HL-60 (cell line): ENCODE measurements around the gene DENND1A.

Source experiments
- GABPA ChIP-seq: IDR thresholded peaks from 2 replicates; pipeline ENCODE4 v1.6.1; 2012; ENCODE audit warnings: low read depth
- POLR2AphosphoS5 ChIP-seq: IDR thresholded peaks from 2 replicates; pipeline ENCODE4 v1.6.1; 2012; ENCODE audit warnings: low read depth
- SPI1 ChIP-seq: IDR thresholded peaks from 2 replicates; pipeline ENCODE4 v1.6.1; 2012; ENCODE audit warnings: low read depth, mild to moderate bottlenecking, borderline replicate concordance
- TF ChIP-seq, protein P1 (sequence below): IDR thresholded peaks from one replicate; pipeline ENCODE4 v1.5.1; 2011; ENCODE audit warnings: low read length, control low read depth, inconsistent platforms; ENCODE audit not compliant: insufficient read depth

DNA sequence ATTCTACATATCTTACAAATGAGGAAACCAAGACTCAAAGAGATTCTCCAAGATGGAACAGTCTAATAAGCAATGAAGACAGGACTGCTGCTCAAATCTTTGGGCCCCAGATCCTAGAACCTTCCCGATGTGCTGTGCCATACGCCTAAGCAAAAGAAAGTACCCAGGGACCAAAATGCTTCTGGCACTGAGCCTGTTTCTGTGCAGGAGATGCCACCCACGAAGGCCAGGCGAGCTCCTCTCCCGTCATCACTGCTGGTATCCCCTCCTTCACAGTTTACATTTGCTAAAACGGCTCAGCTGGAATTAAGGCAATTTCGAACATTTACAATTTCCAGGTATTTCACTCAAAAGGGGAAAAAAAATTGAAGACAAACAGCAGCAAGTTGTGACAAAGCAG is 277.5 kb downstream of the DENND1A start:
- TF ChIP-seq, protein P1, sequence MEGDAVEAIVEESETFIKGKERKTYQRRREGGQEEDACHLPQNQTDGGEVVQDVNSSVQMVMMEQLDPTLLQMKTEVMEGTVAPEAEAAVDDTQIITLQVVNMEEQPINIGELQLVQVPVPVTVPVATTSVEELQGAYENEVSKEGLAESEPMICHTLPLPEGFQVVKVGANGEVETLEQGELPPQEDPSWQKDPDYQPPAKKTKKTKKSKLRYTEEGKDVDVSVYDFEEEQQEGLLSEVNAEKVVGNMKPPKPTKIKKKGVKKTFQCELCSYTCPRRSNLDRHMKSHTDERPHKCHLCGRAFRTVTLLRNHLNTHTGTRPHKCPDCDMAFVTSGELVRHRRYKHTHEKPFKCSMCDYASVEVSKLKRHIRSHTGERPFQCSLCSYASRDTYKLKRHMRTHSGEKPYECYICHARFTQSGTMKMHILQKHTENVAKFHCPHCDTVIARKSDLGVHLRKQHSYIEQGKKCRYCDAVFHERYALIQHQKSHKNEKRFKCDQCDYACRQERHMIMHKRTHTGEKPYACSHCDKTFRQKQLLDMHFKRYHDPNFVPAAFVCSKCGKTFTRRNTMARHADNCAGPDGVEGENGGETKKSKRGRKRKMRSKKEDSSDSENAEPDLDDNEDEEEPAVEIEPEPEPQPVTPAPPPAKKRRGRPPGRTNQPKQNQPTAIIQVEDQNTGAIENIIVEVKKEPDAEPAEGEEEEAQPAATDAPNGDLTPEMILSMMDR, result no peak
- no peak for TF ChIP-seq POLR2AphosphoS5
- no peak for TF ChIP-seq GABPA
- TF ChIP-seq SPI1, result no peak
